GM23338 (cell line): Measurements from ENCODE around the gene GNAT3. TPM values are rescaled to one million over a fixed set of nuclear protein-coding genes. Genes with fewer than 3 reads are reported as not detected.

ENCODE experiments used
- ATAC-seq: fragments of 200-7000 bp; cut with Tn5 transposase; 3 replicates; pipeline ENCODE4 v1.9.1; 2020
- DNase-seq: peaks from one replicate; pipeline ENCODE4 v3.0.0-alpha.2; 2015; ENCODE audit warnings: low spot score
- H2AFZ ChIP-seq: fragments of 200-600 bp; sonication (generic); 2 replicates; pipeline ENCODE4 v1.8.0; 2016; ENCODE audit warnings: antibody characterized with exemption, mild to moderate bottlenecking, moderate library complexity
- H3F3A ChIP-seq: fragments of 200-600 bp; sonication (generic); replicated peaks from 2 replicates; pipeline ENCODE4 v1.8.0; 2017; ENCODE audit warnings: antibody characterized with exemption, mixed run types, low read depth
- H3K27ac ChIP-seq: fragments of 200-600 bp; sonication (generic); 2 replicates; pipeline ENCODE4 v1.6.1; 2016; ENCODE audit warnings: low read depth
- H3K27me3 ChIP-seq: fragments of 200-600 bp; sonication (generic); 2 replicates; pipeline ENCODE4 v1.8.0; 2016; ENCODE audit warnings: mild to moderate bottlenecking, mixed run types, moderate library complexity; ENCODE audit not compliant: insufficient read depth
- H3K36me3 ChIP-seq: fragments of 200-600 bp; sonication (generic); 2 replicates; pipeline ENCODE4 v1.8.0; 2016; ENCODE audit warnings: mild to moderate bottlenecking; ENCODE audit not compliant: insufficient read depth
- H3K4me1 ChIP-seq: fragments of 200-600 bp; sonication (generic); 2 replicates; pipeline ENCODE4 v1.8.0; 2016; ENCODE audit warnings: mild to moderate bottlenecking, moderate library complexity; ENCODE audit not compliant: insufficient read depth
- H3K4me2 ChIP-seq: fragments of 200-600 bp; sonication (generic); 2 replicates; pipeline ENCODE4 v1.7.1; 2017; ENCODE audit warnings: mixed run types
- H3K4me3 ChIP-seq: fragments of 200-600 bp; sonication (generic); 2 replicates; pipeline ENCODE4 v1.6.1; 2016; ENCODE audit warnings: mixed run types
- H3K79me2 ChIP-seq: fragments of 200-600 bp; sonication (generic); replicated peaks from 2 replicates; pipeline ENCODE4 v1.8.0; 2017; ENCODE audit warnings: mild to moderate bottlenecking; ENCODE audit not compliant: insufficient read depth
- H3K9me2 ChIP-seq: fragments of 200-600 bp; sonication (generic); 2 replicates; pipeline ENCODE4 v1.8.0; 2017; ENCODE audit not compliant: insufficient read depth
- H4K20me1 ChIP-seq: fragments of 200-600 bp; sonication (generic); replicated peaks from 2 replicates; pipeline ENCODE4 v1.8.0; 2017; ENCODE audit warnings: mild to moderate bottlenecking; ENCODE audit not compliant: insufficient read depth
- H3K27ac Mint-ChIP-seq: 2 replicates; pipeline ENCODE4 v1.8.0; 2020; ENCODE audit warnings: inconsistent platforms, mild to moderate bottlenecking, moderate library complexity, mixed read lengths
- H3K27me3 Mint-ChIP-seq: 3 replicates; pipeline ENCODE4 v1.8.0; 2022; ENCODE audit warnings: low read depth, mild to moderate bottlenecking, moderate library complexity, mixed read lengths, inconsistent platforms; ENCODE audit not compliant: insufficient read depth, poor library complexity
- H3K36me3 Mint-ChIP-seq: 3 replicates; pipeline ENCODE4 v1.8.0; 2021; ENCODE audit warnings: low read depth, mild to moderate bottlenecking, inconsistent platforms, moderate library complexity, mixed read lengths
- H3K4me1 Mint-ChIP-seq: 3 replicates; pipeline ENCODE4 v1.8.0; 2020; ENCODE audit warnings: mild to moderate bottlenecking, inconsistent platforms, mixed read lengths
- H3K4me3 Mint-ChIP-seq: 3 replicates; pipeline ENCODE4 v1.8.0; 2021; ENCODE audit warnings: moderate library complexity, mild to moderate bottlenecking, inconsistent platforms, mixed read lengths
- H3K9me3 Mint-ChIP-seq: 3 replicates; pipeline ENCODE4 v1.8.0; 2020; ENCODE audit warnings: moderate library complexity, mild to moderate bottlenecking, inconsistent platforms, mixed read lengths
- CREB1 ChIP-seq: fragments of 250-450 bp; sonication (Bioruptor Pico); IDR thresholded peaks from 2 replicates; pipeline ENCODE4 v1.5.0; 2020; ENCODE audit warnings: low read depth, mild to moderate bottlenecking, moderate library complexity
- EZH2 ChIP-seq: fragments of 200-600 bp; sonication (generic); IDR thresholded peaks from one replicate; pipeline ENCODE4 v1.8.0; 2017; ENCODE audit warnings: antibody characterized with exemption, mild to moderate bottlenecking, low read depth; ENCODE audit not compliant: unreplicated experiment
- EZH2phosphoT487 ChIP-seq: fragments of 200-600 bp; sonication (generic); IDR thresholded peaks from one replicate; pipeline ENCODE4 v1.8.1; 2018; ENCODE audit warnings: antibody characterized with exemption; ENCODE audit not compliant: unreplicated experiment
- JUNB ChIP-seq: IDR thresholded peaks from one replicate; pipeline ENCODE4 v1.6.1; 2016; ENCODE audit warnings: antibody characterized with exemption; ENCODE audit not compliant: unreplicated experiment
- NANOG ChIP-seq: IDR thresholded peaks from 2 replicates; pipeline ENCODE4 v1.6.1; 2016; ENCODE audit warnings: antibody characterized with exemption, borderline replicate concordance
- STAT1 ChIP-seq: IDR thresholded peaks from one replicate; pipeline ENCODE4 v1.6.1; 2016; ENCODE audit warnings: antibody characterized with exemption; ENCODE audit not compliant: unreplicated experiment
- ZNF114 ChIP-seq: fragments of 250-450 bp; sonication (Bioruptor Pico); IDR thresholded peaks from 2 replicates; pipeline ENCODE4 v1.5.0; 2020; ENCODE audit warnings: mild to moderate bottlenecking, moderate library complexity
- ZNF331 ChIP-seq: fragments of 250-450 bp; sonication (Bioruptor Pico); IDR thresholded peaks from 2 replicates; pipeline ENCODE4 v1.5.0; 2020; ENCODE audit warnings: low read depth, mild to moderate bottlenecking, moderate library complexity
- polyA plus RNA-seq: library from polyadenylated mRNA; unstranded; fragments of >200 nt; fragmentation: Nextera tagmentation; extraction: Ambion mirVana; gene quantifications from 2 replicates; pipeline ENCODE4 v1.2.1, GENCODE V29; 2016
- total RNA-seq: library from RNA; depleted of rRNA; stranded (reverse); fragments of >200 nt; shearing (Covaris generic); gene quantifications from 2 replicates; pipeline ENCODE4 v1.2.3, GENCODE V29; 2014
- TF ChIP-seq, protein P1 (sequence below), 2 experiments: fragments of 200-600 bp in 1 of 2; sonication (generic) in 1 of 2; conservative IDR thresholded peaks; 2 replicates each; pipeline versions ENCODE4 v1.5.1 to v1.6.1; 2016 to 2017; ENCODE audit warnings: antibody characterized with exemption in 2 of 2, low read depth in 2 of 2, mild to moderate bottlenecking in 2 of 2, moderate library complexity in 1 of 2
- TF ChIP-seq, protein P2 (sequence below): fragments of 250-450 bp; sonication (Bioruptor Pico); IDR thresholded peaks from 2 replicates; pipeline ENCODE4 v1.5.0; 2020; ENCODE audit warnings: mild to moderate bottlenecking, moderate library complexity
- TF ChIP-seq, protein P3 (sequence below): IDR thresholded peaks from one replicate; pipeline ENCODE4 v1.6.1; 2018; ENCODE audit warnings: antibody characterized with exemption; ENCODE audit not compliant: unreplicated experiment
- TF ChIP-seq, protein P4 (sequence below): IDR thresholded peaks from 2 replicates; pipeline ENCODE4 v1.6.1; 2016; ENCODE audit warnings: antibody characterized with exemption

GNAT3 gene
- total and polyA plus RNA-seq, 2 experiments from 2014 or later = not detected

DNA sequence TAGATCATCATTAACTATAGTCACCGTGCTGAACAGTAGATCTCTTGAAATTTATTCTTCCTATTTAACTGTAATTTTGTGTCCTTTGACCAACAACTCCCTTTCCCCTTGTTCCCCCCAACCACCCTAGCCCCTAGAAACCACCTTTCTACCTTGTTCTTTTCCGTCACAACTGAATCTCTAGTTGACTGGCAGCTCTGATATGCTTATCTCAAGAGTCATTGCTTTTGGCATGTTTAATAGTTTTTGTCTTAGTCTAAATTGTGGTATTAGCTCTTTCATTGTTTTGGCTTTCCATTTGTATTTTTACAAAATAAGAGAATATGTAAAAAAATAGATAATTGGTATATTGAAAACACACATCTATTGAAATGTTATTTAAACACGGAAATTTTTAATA is 1.8 kb downstream of the GNAT3 start:
- no peak for ATAC-seq
- H3K4me2 ChIP-seq = no peak overlapping the region
- Mint-ChIP-seq H3K27me3 (no peaks in the 10 kb centered on the region), H3K36me3 (no peaks in the 10 kb centered on the region), H3K4me1 (no peaks in the 10 kb centered on the region), H3K27ac (no peak overlapping the region), H3K9me3 (no peaks in the 10 kb centered on the region), H3K4me3 (no peak overlapping the region)
- no peaks in the 10 kb centered on the region for H3K4me1 ChIP-seq
- no peaks in the 10 kb centered on the region for H3K27me3 ChIP-seq
- H4K20me1 ChIP-seq = no peaks in the 10 kb centered on the region
- H2AFZ ChIP-seq = no peak overlapping the region
- H3F3A ChIP-seq = no peaks in the 10 kb centered on the region
- no peaks in the 10 kb centered on the region for H3K36me3 ChIP-seq
- H3K4me3 ChIP-seq = no peak overlapping the region
- no peaks in the 10 kb centered on the region for H3K79me2 ChIP-seq
- H3K27ac ChIP-seq = no peak overlapping the region
- no peak for TF ChIP-seq EZH2phosphoT487
- TF ChIP-seq JUNB = no peak
- TF ChIP-seq ZNF114 (CRISPR knock-in tag) = no peak
- TF ChIP-seq, protein P1, sequence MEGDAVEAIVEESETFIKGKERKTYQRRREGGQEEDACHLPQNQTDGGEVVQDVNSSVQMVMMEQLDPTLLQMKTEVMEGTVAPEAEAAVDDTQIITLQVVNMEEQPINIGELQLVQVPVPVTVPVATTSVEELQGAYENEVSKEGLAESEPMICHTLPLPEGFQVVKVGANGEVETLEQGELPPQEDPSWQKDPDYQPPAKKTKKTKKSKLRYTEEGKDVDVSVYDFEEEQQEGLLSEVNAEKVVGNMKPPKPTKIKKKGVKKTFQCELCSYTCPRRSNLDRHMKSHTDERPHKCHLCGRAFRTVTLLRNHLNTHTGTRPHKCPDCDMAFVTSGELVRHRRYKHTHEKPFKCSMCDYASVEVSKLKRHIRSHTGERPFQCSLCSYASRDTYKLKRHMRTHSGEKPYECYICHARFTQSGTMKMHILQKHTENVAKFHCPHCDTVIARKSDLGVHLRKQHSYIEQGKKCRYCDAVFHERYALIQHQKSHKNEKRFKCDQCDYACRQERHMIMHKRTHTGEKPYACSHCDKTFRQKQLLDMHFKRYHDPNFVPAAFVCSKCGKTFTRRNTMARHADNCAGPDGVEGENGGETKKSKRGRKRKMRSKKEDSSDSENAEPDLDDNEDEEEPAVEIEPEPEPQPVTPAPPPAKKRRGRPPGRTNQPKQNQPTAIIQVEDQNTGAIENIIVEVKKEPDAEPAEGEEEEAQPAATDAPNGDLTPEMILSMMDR (conservative IDR thresholded peaks at IDR 0.05; ENCODE audit: low read depth in 2 of 2) = no peak
- TF ChIP-seq, protein P2, sequence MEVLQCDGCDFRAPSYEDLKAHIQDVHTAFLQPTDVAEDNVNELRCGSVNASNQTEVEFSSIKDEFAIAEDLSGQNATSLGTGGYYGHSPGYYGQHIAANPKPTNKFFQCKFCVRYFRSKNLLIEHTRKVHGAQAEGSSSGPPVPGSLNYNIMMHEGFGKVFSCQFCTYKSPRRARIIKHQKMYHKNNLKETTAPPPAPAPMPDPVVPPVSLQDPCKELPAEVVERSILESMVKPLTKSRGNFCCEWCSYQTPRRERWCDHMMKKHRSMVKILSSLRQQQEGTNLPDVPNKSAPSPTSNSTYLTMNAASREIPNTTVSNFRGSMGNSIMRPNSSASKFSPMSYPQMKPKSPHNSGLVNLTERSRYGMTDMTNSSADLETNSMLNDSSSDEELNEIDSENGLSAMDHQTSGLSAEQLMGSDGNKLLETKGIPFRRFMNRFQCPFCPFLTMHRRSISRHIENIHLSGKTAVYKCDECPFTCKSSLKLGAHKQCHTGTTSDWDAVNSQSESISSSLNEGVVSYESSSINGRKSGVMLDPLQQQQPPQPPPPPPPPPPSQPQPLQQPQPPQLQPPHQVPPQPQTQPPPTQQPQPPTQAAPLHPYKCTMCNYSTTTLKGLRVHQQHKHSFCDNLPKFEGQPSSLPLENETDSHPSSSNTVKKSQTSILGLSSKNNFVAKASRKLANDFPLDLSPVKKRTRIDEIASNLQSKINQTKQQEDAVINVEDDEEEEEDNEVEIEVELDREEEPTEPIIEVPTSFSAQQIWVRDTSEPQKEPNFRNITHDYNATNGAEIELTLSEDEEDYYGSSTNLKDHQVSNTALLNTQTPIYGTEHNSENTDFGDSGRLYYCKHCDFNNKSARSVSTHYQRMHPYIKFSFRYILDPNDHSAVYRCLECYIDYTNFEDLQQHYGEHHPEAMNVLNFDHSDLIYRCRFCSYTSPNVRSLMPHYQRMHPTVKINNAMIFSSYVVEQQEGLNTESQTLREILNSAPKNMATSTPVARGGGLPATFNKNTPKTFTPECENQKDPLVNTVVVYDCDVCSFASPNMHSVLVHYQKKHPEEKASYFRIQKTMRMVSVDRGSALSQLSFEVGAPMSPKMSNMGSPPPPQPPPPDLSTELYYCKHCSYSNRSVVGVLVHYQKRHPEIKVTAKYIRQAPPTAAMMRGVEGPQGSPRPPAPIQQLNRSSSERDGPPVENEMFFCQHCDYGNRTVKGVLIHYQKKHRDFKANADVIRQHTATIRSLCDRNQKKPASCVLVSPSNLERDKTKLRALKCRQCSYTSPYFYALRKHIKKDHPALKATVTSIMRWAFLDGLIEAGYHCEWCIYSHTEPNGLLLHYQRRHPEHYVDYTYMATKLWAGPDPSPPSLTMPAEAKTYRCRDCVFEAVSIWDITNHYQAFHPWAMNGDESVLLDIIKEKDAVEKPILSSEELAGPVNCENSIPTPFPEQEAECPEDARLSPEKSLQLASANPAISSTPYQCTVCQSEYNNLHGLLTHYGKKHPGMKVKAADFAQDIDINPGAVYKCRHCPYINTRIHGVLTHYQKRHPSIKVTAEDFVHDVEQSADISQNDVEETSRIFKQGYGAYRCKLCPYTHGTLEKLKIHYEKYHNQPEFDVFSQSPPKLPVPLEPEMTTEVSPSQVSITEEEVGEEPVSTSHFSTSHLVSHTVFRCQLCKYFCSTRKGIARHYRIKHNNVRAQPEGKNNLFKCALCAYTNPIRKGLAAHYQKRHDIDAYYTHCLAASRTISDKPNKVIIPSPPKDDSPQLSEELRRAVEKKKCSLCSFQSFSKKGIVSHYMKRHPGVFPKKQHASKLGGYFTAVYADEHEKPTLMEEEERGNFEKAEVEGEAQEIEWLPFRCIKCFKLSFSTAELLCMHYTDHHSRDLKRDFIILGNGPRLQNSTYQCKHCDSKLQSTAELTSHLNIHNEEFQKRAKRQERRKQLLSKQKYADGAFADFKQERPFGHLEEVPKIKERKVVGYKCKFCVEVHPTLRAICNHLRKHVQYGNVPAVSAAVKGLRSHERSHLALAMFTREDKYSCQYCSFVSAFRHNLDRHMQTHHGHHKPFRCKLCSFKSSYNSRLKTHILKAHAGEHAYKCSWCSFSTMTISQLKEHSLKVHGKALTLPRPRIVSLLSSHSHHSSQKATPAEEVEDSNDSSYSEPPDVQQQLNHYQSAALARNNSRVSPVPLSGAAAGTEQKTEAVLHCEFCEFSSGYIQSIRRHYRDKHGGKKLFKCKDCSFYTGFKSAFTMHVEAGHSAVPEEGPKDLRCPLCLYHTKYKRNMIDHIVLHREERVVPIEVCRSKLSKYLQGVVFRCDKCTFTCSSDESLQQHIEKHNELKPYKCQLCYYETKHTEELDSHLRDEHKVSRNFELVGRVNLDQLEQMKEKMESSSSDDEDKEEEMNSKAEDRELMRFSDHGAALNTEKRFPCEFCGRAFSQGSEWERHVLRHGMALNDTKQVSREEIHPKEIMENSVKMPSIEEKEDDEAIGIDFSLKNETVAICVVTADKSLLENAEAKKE (CRISPR knock-in tag) = no peak
- TF ChIP-seq, protein P3, sequence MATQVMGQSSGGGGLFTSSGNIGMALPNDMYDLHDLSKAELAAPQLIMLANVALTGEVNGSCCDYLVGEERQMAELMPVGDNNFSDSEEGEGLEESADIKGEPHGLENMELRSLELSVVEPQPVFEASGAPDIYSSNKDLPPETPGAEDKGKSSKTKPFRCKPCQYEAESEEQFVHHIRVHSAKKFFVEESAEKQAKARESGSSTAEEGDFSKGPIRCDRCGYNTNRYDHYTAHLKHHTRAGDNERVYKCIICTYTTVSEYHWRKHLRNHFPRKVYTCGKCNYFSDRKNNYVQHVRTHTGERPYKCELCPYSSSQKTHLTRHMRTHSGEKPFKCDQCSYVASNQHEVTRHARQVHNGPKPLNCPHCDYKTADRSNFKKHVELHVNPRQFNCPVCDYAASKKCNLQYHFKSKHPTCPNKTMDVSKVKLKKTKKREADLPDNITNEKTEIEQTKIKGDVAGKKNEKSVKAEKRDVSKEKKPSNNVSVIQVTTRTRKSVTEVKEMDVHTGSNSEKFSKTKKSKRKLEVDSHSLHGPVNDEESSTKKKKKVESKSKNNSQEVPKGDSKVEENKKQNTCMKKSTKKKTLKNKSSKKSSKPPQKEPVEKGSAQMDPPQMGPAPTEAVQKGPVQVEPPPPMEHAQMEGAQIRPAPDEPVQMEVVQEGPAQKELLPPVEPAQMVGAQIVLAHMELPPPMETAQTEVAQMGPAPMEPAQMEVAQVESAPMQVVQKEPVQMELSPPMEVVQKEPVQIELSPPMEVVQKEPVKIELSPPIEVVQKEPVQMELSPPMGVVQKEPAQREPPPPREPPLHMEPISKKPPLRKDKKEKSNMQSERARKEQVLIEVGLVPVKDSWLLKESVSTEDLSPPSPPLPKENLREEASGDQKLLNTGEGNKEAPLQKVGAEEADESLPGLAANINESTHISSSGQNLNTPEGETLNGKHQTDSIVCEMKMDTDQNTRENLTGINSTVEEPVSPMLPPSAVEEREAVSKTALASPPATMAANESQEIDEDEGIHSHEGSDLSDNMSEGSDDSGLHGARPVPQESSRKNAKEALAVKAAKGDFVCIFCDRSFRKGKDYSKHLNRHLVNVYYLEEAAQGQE = no peak
- TF ChIP-seq, protein P4, sequence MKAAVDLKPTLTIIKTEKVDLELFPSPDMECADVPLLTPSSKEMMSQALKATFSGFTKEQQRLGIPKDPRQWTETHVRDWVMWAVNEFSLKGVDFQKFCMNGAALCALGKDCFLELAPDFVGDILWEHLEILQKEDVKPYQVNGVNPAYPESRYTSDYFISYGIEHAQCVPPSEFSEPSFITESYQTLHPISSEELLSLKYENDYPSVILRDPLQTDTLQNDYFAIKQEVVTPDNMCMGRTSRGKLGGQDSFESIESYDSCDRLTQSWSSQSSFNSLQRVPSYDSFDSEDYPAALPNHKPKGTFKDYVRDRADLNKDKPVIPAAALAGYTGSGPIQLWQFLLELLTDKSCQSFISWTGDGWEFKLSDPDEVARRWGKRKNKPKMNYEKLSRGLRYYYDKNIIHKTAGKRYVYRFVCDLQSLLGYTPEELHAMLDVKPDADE = no peak
- TF ChIP-seq NANOG = no peak
- TF ChIP-seq CREB1 (CRISPR knock-in tag) = no peak
- TF ChIP-seq STAT1 = no peak
- TF ChIP-seq ZNF331 (CRISPR knock-in tag) = no peak
- no peak for TF ChIP-seq EZH2
- DNase-seq = no peak
- no peaks in the 10 kb centered on the region for H3K9me2 ChIP-seq
